T-helper 1 cell treated with Interleukin-12 subunit alpha and Interleukin-12 subunit beta and Interleukin-4 antibody, amounts not matched to agents 30 ng/mL and 1 ng/mL, for 36 hours (primary cell): ENCODE measurements around the gene OS9. TPM values are rescaled to one million over a fixed set of nuclear protein-coding genes. Genes with fewer than 3 reads are reported as not detected.

ENCODE experiments used
- intact Hi-C: fragments of 100-400 bp; cut with micrococcal nuclease; formaldehyde crosslinking; loops from one replicate; pipeline ENCODE4 v1.15.1; 2024
- total RNA-seq: library from RNA; stranded (reverse); gene quantifications from 2 replicates; pipeline ENCODE4 v1.2.3, GENCODE V29; 2022

OS9 gene
- total RNA-seq, 1 donor from 2014 or later: 161 TPM

GRCh38 chr12:57735952-57736740, 42.2 kb downstream of the OS9 start:
- intact Hi-C loops: no loop called here

GRCh38 chr12:57736741-57737466, 43.0 kb downstream of the OS9 start:
- intact Hi-C loops: no loop called here

DNA sequence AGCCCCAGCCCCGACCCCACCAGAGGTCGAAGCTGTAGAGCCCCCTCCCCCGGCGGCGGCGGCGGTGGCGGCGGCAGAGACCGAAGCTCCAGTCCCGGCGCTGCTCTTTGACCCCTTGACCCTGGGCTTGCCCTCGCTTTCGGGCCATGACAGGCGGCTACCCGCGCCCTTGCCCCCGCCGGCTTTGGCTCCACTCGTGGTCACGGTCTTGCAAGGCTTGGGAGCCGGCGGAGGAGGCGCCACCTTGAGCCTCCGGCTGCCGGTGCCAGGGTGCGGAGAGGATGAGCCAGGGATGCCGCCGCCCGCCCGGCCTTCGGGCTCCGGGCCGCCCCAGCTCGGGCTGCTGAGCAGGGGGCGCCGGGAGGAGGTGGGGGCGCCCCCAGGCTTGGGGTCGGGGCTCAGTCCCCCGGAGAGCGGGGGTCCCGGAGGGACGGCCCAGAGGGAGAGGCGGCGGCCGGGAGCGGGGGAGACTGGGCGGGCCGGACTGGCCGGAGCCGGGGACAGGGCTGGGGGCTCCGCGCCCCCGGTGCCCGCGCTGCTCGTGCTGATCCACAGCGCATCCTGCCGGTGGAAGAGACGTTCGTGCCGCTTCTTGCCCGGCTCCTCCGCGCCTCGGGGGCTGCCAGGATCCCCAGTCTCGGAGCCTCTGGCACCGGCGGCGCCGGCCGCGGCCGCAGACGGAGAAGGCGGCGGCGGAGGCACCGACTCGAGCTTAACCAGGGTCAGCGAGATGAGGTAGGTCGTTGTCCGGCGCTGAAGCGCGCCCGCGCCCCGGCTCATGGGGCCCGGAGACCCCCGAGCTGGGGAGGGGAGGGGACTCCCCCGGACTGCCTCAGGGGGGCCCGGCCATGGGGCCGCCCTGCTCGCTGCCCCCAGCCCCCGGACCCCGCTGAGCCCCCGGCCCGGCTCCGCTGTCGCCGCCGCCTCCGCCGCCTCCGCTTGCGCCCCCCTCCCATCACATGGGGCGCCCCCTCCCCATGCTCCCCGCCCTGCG, 43.8 kb downstream of the OS9 start:
- intact Hi-C loops: no loop called here

DNA sequence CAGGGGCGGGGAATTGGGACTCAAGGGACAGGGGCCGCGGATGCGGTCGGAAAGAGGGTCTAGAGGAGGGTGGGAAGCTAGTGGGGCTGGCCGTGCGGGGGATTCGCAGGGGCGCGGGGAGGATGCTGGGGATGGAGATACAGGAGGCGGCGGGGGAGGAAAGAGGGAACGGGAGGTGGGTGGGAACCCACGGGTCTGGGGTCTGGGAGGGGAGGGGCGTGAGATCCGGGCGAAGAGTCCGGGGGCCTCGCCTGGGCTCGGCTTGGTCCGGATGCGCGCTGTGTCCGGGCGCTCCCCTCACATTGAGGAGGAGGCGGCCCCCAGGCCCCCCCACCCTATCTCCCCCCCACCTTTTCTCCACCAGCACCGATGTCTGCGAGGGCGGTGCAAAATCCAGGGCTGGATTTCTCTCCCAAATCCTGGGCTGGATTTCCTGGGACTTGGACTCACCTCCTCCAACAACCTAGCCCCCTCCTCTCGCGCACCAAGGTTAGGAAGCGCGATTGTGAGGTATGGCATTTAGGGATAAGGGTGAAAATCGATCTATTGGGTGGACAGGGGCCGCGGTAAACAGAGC, 44.8 kb downstream of the OS9 start, which contains the start of gene AGAP2:
Gene AGAP2, minus strand, starts transcription at position 82 of the 577 bp plus-strand sequence. CDS start 496 bp downstream, outside the sequence.
- intact Hi-C loops: no loop called here

DNA sequence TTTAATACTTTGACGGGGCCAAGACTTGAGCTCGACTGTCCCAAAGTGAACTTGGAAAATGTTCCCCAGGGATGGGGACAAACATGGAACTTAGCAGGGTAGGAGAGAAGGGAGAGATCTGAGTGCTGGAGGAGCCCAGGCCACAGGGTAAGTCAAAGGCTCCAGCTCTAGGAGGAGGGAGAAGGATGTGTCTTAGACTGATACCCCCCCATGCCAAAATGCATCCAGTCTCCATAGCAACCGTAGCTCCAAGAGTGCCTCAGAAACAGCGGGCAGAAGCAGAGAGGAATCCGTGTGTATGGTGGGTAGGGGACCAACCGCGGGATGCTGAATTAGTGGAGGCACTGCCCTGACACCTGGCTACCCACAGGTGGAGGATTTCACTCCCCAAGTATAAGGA, 45.5 kb downstream of the OS9 start:
- intact Hi-C loops: no loop called here

DNA sequence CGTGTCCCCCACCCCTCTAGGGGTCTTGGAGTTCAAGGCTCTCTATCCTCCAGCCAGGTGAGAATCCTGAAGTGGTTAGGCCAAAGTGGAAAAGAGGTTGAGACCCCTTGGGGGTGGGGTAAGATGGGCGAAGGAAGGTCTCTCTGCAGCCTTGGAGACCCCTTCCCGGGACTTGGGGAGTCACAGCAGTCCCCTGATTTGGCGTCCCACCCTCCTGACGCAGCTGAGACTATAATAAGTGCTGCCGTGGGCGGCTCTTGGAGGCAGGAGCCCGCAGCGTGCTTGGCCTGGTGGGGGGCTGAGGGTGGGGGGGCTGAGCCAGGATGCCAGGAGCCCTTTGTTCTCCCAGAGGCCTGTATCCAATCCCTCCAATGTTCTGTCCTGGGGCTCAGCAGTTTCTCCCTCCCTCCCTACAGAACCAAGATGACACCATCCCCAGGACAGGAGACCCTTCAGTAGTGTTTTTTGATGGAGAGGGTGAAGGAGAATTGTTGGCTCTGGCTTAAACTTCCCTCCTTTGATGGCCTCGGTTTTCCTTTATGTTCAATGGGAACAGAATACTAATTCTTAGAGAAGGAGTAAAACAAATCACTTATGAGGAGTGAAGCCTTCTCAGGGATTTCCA, 46.1 kb downstream of the OS9 start:
- intact Hi-C loops: loop anchor here (2.0 to 5.0 kb wide), 6 partner anchors 15 to 1053 kb away; partner anchors contain the start of genes GLI1, INHBE, MARCHF9 and PRIM1

GRCh38 chr12:57740656-57741412, 46.9 kb downstream of the OS9 start:
- intact Hi-C loops: loop anchor here (1.0 to 5.0 kb wide), 9 partner anchors 14 to 1054 kb away; partner anchors contain the start of genes B4GALNT1, GLI1, INHBE and MARCHF9

- intact Hi-C loops: loop anchor here (1.0 to 5.0 kb wide), 9 partner anchors 13 to 1054 kb away; partner anchors contain the start of genes B4GALNT1, GLI1, INHBE and MARCHF9
These were observed 47.5 kb downstream of the OS9 start for GRCh38 chr12:57741413-57741789.

DNA sequence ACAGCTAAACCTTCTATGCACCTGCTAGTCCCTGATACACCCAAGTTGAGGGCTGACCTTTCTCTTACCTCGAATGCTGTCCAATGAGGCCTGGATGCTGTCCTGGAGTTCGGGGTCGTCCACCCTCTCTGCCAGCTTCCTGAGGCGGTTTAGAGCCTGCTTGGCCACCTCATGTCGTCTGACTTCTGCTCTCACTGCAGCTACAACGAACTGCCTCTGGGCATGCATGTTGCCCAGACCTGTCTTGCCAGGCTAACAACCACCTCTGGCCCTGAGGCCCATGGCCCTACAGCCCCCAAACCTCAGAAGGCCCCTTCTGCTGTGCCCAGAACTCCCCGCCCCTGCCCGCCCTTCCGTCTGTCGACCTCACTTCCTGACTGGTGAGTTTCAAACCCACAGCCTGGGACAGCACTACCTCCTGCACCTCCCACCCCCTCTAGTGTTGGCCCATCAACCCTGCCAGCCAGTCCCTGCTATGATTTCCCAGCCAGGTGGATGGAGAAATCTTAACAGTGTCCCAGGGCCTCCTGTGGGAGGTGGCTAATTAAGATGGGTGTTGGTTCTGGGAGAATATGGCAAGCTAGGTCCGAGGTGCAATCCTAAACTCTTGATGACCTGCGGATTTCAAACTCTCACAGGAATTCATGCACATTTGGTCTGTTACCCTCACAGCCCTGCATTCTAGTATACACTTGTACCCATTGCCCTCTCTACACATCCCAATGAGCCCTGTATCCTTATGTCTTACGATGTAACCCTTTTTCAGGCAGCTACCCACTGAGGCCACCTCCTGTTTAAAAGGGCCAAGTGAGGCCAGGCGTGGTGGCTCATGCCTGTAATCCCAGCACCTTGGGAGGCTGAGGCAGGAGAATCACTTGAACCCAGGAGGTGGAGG, 48.2 kb downstream of the OS9 start:
- intact Hi-C loops: loop anchor here (1.0 to 5.0 kb wide), 10 partner anchors 13 to 1055 kb away; partner anchors contain the start of genes B4GALNT1, GLI1, INHBE and MARCHF9

GRCh38 chr12:57743769-57744168, 49.8 kb downstream of the OS9 start:
- intact Hi-C loops: loop anchor here (1.0 to 5.0 kb wide), 11 partner anchors 9 to 1056 kb away; partner anchors contain the start of genes CDK4, CTDSP2, DCTN2 and EEF1AKMT3

GRCh38 chr12:57744194-57744776, 50.4 kb downstream of the OS9 start:
- intact Hi-C loops: loop anchor here (1.0 to 5.0 kb wide), 11 partner anchors 8 to 1057 kb away; partner anchors contain the start of genes CDK4, CTDSP2, DCTN2 and EEF1AKMT3

- intact Hi-C loops: loop anchor here (1.0 to 5.0 kb wide), 11 partner anchors 7 to 1058 kb away; partner anchors contain the start of genes CDK4, CTDSP2, DCTN2 and EEF1AKMT3
These were observed 51.0 kb downstream of the OS9 start, which contains the start of gene TSPAN31 for GRCh38 chr12:57744777-57745484. TSPAN31 (plus strand) TSS chr12:57745039; CDS start chr12:57745155, 116 bp downstream.

GRCh38 chr12:57745485-57745881, 51.6 kb downstream of the OS9 start:
- intact Hi-C loops: loop anchor here (2.0 kb wide), 1 partner anchor 101 kb away; the partner anchor contains the start of gene CTDSP2

DNA sequence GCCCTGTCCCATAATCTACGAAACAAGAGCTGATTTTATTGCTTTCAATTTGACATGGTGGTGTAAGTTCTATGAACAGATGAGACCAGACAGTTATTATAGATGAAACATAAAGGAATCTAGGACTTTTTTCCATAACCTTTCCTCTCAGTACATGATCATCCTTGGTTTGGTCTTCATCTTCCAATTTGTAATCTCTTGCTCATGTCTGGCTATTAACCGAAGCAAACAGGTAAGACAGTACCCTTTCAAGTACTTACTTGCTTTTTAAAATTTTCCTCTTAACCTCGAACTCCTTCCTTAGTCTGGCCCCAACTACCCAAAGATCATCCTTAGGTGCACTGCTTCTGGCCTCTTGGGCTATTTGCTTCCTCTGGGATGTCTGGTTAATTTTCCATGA, 52.1 kb downstream of the OS9 start:
- intact Hi-C loops: no loop called here

- intact Hi-C loops: no loop called here
These were observed 55.1 kb downstream of the OS9 start for GRCh38 chr12:57749061-57749460.
